Right atrium auricular region (tissue), 2 donors: ENCODE measurements around the gene ANKUB1. TPM values are rescaled to one million over a fixed set of nuclear protein-coding genes. Genes with fewer than 3 reads are reported as not detected.

Experiments
- DNase-seq: peaks from one replicate; pipeline ENCODE4 v3.0.0-alpha.2; 2019; ENCODE audit warnings: low spot score
- H3K27ac ChIP-seq, 2 donors: fragments of 200-600 bp; sonication (generic); 1 replicate in 1 of 2; 2 replicates in 1 of 2; pipeline ENCODE4 v1.5.1; 2016 to 2019
- H3K27me3 ChIP-seq, 2 donors: fragments of 200-600 bp; sonication (generic); one replicate each; pipeline versions ENCODE4 v1.5.1 to v1.6.0; 2017 to 2019
- H3K36me3 ChIP-seq: fragments of 200-600 bp; sonication (generic); one replicate; pipeline ENCODE4 v1.5.1; 2016
- H3K4me1 ChIP-seq, 2 donors: fragments of 200-600 bp; sonication (generic); one replicate each; pipeline versions ENCODE4 v1.5.1 to v1.6.0; 2017 to 2019
- H3K4me3 ChIP-seq, 2 donors: fragments of 200-600 bp; sonication (generic); 1 replicate in 1 of 2; 2 replicates in 1 of 2; pipeline ENCODE4 v1.5.1; 2017 to 2019; ENCODE audit warnings: mild to moderate bottlenecking in 1 of 2, moderate library complexity in 1 of 2
- H3K9me3 ChIP-seq, 2 donors: fragments of 200-600 bp; sonication (generic); one replicate each; pipeline ENCODE4 v1.5.1; 2019
- total RNA-seq, 2 donors: library from RNA; depleted of rRNA; stranded (reverse); fragments of >200 nt; gene quantifications; one replicate each; pipeline ENCODE4 v1.1.0, GENCODE V29; 2016
- TF ChIP-seq, protein P1 (sequence below), 2 donors: fragments of 200-600 bp; sonication (generic); IDR thresholded peaks; one replicate each; pipeline ENCODE4 v1.5.1; 2019; ENCODE audit warnings: antibody characterized with exemption in 2 of 2

The ANKUB1 gene
- total RNA-seq, 2 donors from 2014 or later: not detected

DNA sequence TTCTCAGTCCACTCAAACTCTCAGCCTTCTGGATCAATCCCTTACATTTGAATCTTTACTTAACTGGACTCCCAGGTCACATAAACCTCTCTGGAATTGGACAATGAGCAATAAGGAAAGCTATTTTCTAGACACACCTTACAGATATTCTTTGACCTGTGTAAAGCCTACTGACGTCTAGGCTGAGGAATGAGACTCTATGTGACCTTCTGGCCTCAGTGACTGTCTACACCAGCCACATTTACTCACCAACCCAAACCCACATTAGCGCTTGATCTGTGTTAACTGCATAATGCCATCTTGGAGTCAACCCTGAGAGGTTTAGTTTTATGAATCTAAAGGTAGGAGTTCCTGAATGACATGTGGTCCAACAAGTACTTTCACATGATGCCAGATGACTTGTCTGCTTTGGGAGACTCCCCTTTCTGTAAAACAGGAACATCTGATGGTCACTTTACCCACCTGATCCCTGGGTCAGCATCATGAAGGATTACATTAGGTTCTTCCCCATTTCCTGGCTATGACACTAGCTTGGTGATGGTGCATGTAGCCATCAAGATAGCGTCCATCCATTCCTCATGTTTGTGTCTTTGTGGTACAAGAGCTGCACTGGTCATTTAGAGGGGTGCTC lies 28.7 kb downstream of the ANKUB1 start:
- H3K36me3 ChIP-seq: no peaks in the 10 kb centered on the region
- H3K4me3 ChIP-seq: no peak overlapping the region
- no peak for DNase-seq
- TF ChIP-seq, protein P1, sequence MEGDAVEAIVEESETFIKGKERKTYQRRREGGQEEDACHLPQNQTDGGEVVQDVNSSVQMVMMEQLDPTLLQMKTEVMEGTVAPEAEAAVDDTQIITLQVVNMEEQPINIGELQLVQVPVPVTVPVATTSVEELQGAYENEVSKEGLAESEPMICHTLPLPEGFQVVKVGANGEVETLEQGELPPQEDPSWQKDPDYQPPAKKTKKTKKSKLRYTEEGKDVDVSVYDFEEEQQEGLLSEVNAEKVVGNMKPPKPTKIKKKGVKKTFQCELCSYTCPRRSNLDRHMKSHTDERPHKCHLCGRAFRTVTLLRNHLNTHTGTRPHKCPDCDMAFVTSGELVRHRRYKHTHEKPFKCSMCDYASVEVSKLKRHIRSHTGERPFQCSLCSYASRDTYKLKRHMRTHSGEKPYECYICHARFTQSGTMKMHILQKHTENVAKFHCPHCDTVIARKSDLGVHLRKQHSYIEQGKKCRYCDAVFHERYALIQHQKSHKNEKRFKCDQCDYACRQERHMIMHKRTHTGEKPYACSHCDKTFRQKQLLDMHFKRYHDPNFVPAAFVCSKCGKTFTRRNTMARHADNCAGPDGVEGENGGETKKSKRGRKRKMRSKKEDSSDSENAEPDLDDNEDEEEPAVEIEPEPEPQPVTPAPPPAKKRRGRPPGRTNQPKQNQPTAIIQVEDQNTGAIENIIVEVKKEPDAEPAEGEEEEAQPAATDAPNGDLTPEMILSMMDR (IDR thresholded peaks at IDR 0.05): no peak
- H3K4me1 ChIP-seq: no peaks in the 10 kb centered on the region
- no peaks in the 10 kb centered on the region for H3K9me3 ChIP-seq
- no peak overlapping the region for H3K27ac ChIP-seq
- no peaks in the 10 kb centered on the region for H3K27me3 ChIP-seq

DNA sequence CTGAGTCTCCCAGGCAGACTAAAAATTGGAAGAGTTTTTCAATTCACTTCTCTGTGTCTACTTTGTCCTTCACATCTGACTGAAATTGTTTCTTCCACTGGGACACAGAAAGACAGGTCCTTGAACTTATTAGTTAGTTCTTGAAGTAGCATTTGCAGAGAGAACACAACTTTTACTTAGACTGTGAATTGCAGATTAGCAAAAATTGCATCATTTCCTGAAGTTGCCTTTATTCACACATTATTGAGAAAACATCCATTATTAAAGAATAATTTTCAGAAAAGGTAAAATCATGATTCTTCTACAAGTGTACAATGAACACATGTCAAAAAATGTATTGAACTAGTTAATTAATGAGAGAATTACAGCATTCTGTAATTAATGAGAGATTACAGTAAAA lies 38.6 kb downstream of the ANKUB1 start:
- peaks cover 0 to 16% of the 10 kb centered on the region in 2 donors for H3K4me1 ChIP-seq
- H3K27me3 ChIP-seq: no peaks in the 10 kb centered on the region
- H3K27ac ChIP-seq: no peak overlapping the region
- no peak overlapping the region for H3K4me3 ChIP-seq
- H3K9me3 ChIP-seq: no peaks in the 10 kb centered on the region
- peaks cover 20% of the 10 kb centered on the region for H3K36me3 ChIP-seq
- DNase-seq: no peak
- TF ChIP-seq, protein P1 (IDR thresholded peaks at IDR 0.05): no peak

DNA sequence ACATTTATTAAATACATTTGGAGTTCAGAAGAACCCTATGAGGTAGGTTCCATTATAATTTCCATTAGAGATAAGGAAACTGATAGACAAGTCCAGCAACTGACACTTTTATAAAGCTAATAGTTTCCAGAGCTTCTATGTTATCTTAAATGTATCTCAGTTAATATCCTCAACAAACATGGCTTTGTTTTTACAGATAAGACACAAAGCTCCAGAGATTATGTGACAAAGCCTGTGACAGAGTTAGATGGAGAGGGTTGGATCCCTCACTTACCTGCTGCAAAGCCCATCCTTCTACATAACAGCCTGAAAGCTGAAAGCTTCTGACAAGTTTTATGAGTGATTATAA lies 39.6 kb downstream of the ANKUB1 start:
- Histone ChIP-seq H3K27ac (peak overlapping the region; percentile 76 to 85), H3K9me3 (no peaks in the 10 kb centered on the region)

DNA sequence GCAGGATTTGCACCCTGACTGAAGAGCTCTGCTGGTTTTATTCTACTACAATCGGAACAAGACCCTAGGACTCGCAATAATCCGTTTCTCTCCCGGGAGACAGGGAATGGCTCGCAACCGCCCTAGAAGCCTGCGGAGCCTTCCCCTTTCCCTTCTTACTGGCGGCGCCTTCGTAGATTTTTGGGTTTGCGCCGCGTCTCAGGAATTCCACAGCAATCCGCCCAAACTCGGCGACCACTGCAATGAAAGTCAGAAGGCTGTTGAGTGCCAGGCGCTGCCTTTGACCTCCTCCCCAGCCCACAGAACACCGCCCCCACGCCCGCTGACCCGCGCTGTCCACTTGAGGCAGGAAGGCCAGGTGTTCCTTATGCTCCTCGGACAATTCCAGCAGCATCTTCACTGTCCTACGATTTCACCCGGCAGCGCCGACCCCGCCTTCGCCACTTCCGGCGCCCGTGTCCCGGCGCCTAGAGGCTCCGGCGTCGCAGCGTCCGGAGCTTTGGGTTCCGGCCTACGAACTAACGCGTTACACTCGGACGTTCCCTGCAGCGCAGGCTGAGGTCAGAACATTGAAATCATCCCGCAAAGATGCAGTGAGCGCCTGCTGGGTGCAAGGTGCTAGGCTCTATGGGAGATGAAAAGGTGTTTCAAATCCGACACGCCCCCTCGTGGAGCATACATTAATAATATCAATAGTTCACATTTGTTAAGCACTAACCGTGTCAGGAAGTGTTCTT lies 40.1 kb downstream of the ANKUB1 start, which contains the start of gene COMMD2:
Gene COMMD2 (minus strand): TSS at position 439 of the 737 bp plus-strand sequence. CDS start 45 bp downstream, at position 394.
- TF ChIP-seq, protein P1 (IDR thresholded peaks at IDR 0.05): peak in 1 of 2 donors; percentile 53
- peak within 1 kb of the TSS; percentile 73 to 82 for H3K4me3 ChIP-seq
- peak within 1 kb of the TSS; percentile 76 to 85 for H3K27ac ChIP-seq
- peaks cover 0 to 16% of the 10 kb centered on the region in 2 donors for H3K4me1 ChIP-seq
- H3K36me3 ChIP-seq: peaks cover 30% of the 10 kb centered on the region
- no peaks in the 10 kb centered on the region for H3K9me3 ChIP-seq
- H3K27me3 ChIP-seq: no peaks in the 10 kb centered on the region
- DNase-seq: peak; percentile 78

More for the DNA sequence above, 39.6 kb downstream of the ANKUB1 start:
- Histone ChIP-seq H3K36me3 (peaks cover 26% of the 10 kb centered on the region), H3K4me3 (peak overlapping the region; percentile 73 to 82), H3K4me1 (peaks cover 0 to 16% of the 10 kb centered on the region in 2 donors), H3K27me3 (no peaks in the 10 kb centered on the region)
- TF ChIP-seq, protein P1 (IDR thresholded peaks at IDR 0.05): peak in 1 of 2 donors; percentile 3
- DNase-seq: no peak

DNA sequence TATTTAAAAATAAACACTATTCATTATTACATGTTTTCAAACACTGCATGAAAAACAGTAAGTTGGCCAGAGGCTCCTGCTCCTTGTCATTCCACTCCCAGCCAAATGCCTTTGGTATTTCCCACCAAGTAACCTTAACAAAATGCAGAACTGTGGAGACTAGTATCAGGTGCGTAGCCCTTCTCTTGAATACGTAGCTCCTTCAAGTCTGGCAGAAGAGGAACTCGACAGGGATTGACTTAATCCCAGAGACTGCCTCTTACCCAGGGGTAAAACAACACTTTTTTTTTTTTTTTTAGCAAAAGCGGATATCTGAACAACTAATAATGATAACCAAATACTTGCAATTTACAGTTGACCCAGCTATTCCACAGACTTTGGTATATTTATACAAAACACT lies 40.8 kb downstream of the ANKUB1 start:
- TF ChIP-seq, protein P1 (IDR thresholded peaks at IDR 0.05): no peak
- peaks cover 32% of the 10 kb centered on the region for H3K36me3 ChIP-seq
- H3K4me3 ChIP-seq: peak overlapping the region; percentile 73 to 82
- no peaks in the 10 kb centered on the region for H3K9me3 ChIP-seq
- H3K27me3 ChIP-seq: no peaks in the 10 kb centered on the region
- H3K4me1 ChIP-seq: peaks cover 0 to 16% of the 10 kb centered on the region in 2 donors
- DNase-seq: no peak
- H3K27ac ChIP-seq: peak overlapping the region in 1 of 2 donors; percentile 85
